ENCODE data around the gene CDNF.

DNA sequence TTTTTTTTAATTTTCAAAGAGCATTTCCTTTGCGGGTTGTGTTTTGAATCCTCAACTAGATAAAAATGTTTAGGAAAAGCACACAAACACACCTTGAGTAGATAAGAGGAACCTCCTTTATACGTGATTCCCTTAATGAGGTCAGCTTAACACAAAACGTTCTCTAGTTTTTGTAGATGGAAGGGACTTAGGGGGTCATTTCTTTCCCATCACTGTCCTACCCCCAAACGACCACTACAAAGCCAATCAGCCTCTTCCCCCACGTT lies 42.0 kb upstream of the CDNF start:
- no peak for TF ChIP-seq POLR2A (IDR thresholded peaks at IDR 0.05)
- TF ChIP-seq, protein P1, sequence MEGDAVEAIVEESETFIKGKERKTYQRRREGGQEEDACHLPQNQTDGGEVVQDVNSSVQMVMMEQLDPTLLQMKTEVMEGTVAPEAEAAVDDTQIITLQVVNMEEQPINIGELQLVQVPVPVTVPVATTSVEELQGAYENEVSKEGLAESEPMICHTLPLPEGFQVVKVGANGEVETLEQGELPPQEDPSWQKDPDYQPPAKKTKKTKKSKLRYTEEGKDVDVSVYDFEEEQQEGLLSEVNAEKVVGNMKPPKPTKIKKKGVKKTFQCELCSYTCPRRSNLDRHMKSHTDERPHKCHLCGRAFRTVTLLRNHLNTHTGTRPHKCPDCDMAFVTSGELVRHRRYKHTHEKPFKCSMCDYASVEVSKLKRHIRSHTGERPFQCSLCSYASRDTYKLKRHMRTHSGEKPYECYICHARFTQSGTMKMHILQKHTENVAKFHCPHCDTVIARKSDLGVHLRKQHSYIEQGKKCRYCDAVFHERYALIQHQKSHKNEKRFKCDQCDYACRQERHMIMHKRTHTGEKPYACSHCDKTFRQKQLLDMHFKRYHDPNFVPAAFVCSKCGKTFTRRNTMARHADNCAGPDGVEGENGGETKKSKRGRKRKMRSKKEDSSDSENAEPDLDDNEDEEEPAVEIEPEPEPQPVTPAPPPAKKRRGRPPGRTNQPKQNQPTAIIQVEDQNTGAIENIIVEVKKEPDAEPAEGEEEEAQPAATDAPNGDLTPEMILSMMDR (IDR thresholded peaks at IDR 0.05) = no peak
